Thyroid gland (tissue), 4 donors: Measurements from ENCODE around the gene ZNF205.

ENCODE experiments used
- CTCF ChIP-seq, 6 experiments: fragments of 200-600 bp in 3 of 6; fragments of 450-650 bp in 3 of 6; sonication (generic) in 3 of 6; IDR thresholded peaks; one replicate each; pipeline ENCODE4 v1.5.1; 2016 to 2019; ENCODE audit warnings: antibody characterized with exemption in 6 of 6, mild to moderate bottlenecking in 2 of 6, inconsistent platforms in 1 of 6, moderate library complexity in 1 of 6
- POLR2A ChIP-seq, 2 donors: fragments of 450-650 bp; IDR thresholded peaks; one replicate each; pipeline ENCODE4 v1.6.1; 2017; ENCODE audit warnings: antibody characterized with exemption in 2 of 2, mild to moderate bottlenecking in 2 of 2, moderate library complexity in 1 of 2

- TF ChIP-seq CTCF (IDR thresholded peaks at IDR 0.05) = no peak
- TF ChIP-seq POLR2A (IDR thresholded peaks at IDR 0.05) = no peak
Observed at GRCh38 chr16:3088450-3088849, 23.9 kb upstream of the ZNF205 start.
